ENCODE results near the gene CCDC157. TPM values are rescaled to one million over a fixed set of nuclear protein-coding genes. Genes with fewer than 3 reads are reported as not detected.
A peak's percentile ranks its signal among the peaks of the same experiment; 100 is the strongest.

The CCDC157 gene
- polyA plus RNA-seq, 1 experiment: 1.6 TPM

DNA sequence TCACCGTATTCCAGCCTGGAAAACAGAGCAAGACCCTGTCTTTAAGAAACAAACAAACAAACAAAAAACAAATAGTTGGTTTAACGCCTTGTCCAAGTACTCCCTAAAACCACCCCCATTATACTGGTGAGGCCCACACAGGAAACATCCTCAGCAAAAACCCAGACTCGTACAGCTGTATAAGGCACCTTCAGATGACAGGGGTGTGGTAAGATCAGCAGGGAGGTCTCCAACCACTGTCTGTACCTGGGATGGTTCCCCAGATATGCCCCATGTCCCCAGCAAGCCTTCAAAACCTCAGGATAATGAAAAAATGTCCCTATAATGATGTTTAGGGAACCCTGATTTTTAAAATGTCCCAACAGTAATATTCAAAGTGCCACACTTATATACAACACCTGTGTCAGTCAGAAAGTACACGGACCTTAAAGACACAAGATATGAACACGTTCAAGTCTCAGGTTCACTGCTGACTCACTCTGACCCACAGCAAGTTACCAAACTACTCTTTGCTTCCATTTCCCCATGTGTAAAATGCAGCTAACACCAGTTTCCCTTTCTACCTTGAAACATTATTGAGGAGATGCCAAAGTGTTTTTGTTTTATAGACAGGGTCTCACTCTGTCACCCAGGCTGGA is 9.4 kb upstream of the CCDC157 start:
- TF ChIP-seq, protein P1, sequence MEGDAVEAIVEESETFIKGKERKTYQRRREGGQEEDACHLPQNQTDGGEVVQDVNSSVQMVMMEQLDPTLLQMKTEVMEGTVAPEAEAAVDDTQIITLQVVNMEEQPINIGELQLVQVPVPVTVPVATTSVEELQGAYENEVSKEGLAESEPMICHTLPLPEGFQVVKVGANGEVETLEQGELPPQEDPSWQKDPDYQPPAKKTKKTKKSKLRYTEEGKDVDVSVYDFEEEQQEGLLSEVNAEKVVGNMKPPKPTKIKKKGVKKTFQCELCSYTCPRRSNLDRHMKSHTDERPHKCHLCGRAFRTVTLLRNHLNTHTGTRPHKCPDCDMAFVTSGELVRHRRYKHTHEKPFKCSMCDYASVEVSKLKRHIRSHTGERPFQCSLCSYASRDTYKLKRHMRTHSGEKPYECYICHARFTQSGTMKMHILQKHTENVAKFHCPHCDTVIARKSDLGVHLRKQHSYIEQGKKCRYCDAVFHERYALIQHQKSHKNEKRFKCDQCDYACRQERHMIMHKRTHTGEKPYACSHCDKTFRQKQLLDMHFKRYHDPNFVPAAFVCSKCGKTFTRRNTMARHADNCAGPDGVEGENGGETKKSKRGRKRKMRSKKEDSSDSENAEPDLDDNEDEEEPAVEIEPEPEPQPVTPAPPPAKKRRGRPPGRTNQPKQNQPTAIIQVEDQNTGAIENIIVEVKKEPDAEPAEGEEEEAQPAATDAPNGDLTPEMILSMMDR (IDR thresholded peaks at IDR 0.05; ENCODE audit: insufficient read depth, low read depth, low read length): no peak
- ChIA-PET CTCF (interaction anchor here (0.6 to 2.0 kb wide), 4 partner anchors 59 to 1027 kb away, joined by 3 to 5 read pairs (median 4); no protein-coding TSS in a partner anchor), POLR2A (no interaction called here)
- DNase-seq (ENCODE audit: low read depth): no peak
- H3K36me3 ChIP-seq (ENCODE audit: control insufficient read depth, insufficient read depth, low read length): peaks cover 33% of the 10 kb centered on the region
- H3K4me3 ChIP-seq (ENCODE audit: low read depth, low read length): no peak overlapping the region
- no peaks in the 10 kb centered on the region for H3K27me3 ChIP-seq (ENCODE audit: control insufficient read depth, insufficient read depth, low read length)

DNA sequence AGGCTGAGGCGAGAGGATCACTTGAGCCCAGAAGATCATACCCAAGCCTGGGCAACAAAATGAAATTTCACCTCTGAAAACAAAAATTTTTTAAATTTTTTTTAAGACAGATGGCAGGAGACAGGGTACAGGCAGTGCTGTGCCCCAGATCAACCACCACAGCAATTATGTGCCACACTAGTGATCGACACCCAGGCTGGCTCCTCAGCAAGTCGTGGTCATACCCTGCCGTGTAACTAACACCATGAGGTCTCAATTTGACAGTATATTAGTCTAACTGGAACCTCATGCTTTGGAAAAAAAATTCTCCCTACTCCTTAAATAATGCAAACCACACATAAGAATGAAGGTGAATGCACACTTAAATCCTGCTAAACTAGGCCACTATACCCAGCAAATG is 8.4 kb upstream of the CCDC157 start:
- no peak for DNase-seq (ENCODE audit: low read depth)
- Histone ChIP-seq H3K36me3 (ENCODE audit: control insufficient read depth, insufficient read depth, low read length) (peaks cover 32% of the 10 kb centered on the region), H3K4me3 (ENCODE audit: low read depth, low read length) (no peak overlapping the region), H3K27me3 (ENCODE audit: control insufficient read depth, insufficient read depth, low read length) (no peaks in the 10 kb centered on the region)
- ChIA-PET CTCF (interaction anchor here (0.7 to 2.0 kb wide), 4 partner anchors 58 to 157 kb away, joined by 3 to 5 read pairs (median 3); no protein-coding TSS in a partner anchor), POLR2A (no interaction called here)
- TF ChIP-seq, protein P1 (IDR thresholded peaks at IDR 0.05; ENCODE audit: insufficient read depth, low read depth, low read length): no peak

- CTCF ChIA-PET: interaction anchor here (0.7 to 2.0 kb wide), 4 partner anchors 58 to 158 kb away, joined by 3 to 5 read pairs (median 3); no protein-coding TSS in a partner anchor
- POLR2A ChIA-PET: no interaction called here
- Histone ChIP-seq H3K36me3 (ENCODE audit: control insufficient read depth, insufficient read depth, low read length) (peaks cover 32% of the 10 kb centered on the region), H3K27me3 (ENCODE audit: control insufficient read depth, insufficient read depth, low read length) (no peaks in the 10 kb centered on the region), H3K4me3 (ENCODE audit: low read depth, low read length) (no peak overlapping the region)
- peak; percentile 50 for DNase-seq (ENCODE audit: low read depth)
- TF ChIP-seq, protein P1 (IDR thresholded peaks at IDR 0.05; ENCODE audit: insufficient read depth, low read depth, low read length): no peak
Measured at GRCh38 chr22:30348809-30349208, 8.0 kb upstream of the CCDC157 start.

DNA sequence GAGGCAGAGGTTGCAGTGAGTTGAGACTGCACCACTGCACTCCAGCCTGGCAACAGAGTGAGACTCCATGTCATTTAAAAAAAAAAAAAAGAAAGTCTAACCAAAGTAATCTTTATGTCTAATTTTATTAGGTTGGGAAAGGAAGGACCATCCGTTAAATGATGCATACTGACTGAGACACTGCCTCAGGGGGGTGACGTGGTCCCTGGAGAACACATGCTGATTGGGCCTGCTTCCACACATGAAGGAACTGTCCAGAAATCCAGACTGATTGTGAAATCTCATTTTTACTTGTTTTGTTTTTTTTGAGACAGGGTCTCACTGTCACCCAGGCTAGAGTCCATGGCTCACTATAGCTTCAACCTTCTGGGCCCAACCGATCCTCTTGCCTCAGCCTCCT is 5.6 kb upstream of the CCDC157 start:
- ChIA-PET POLR2A (no interaction called here), CTCF (interaction anchor here (1.2 kb wide), 1 partner anchor 88 kb away, joined by 4 read pairs; no protein-coding TSS in a partner anchor)
- H3K27me3 ChIP-seq (ENCODE audit: control insufficient read depth, insufficient read depth, low read length): no peaks in the 10 kb centered on the region
- DNase-seq (ENCODE audit: low read depth): peak; percentile 62
- TF ChIP-seq, protein P1 (IDR thresholded peaks at IDR 0.05; ENCODE audit: insufficient read depth, low read depth, low read length): no peak
- no peak overlapping the region for H3K4me3 ChIP-seq (ENCODE audit: low read depth, low read length)
- peaks cover 15% of the 10 kb centered on the region for H3K36me3 ChIP-seq (ENCODE audit: control insufficient read depth, insufficient read depth, low read length)

- POLR2A ChIA-PET: interaction anchor here (0.6 kb wide), 1 partner anchor 18 kb away, joined by 3 read pairs; no protein-coding TSS in a partner anchor
- TF ChIP-seq, protein P1 (IDR thresholded peaks at IDR 0.05; ENCODE audit: insufficient read depth, low read depth, low read length): no peak
- no peaks in the 10 kb centered on the region for H3K27me3 ChIP-seq (ENCODE audit: control insufficient read depth, insufficient read depth, low read length)
- no peak for DNase-seq (ENCODE audit: low read depth)
- no peak overlapping the region for H3K4me3 ChIP-seq (ENCODE audit: low read depth, low read length)
- CTCF ChIA-PET: interaction anchor here (0.6 to 1.7 kb wide), 3 partner anchors 31 to 266 kb away, joined by 3 to 4 read pairs (median 3); partner anchors contain the start of gene RNF215
- peaks cover 14% of the 10 kb centered on the region for H3K36me3 ChIP-seq (ENCODE audit: control insufficient read depth, insufficient read depth, low read length)
Measured at GRCh38 chr22:30354644-30355043, 2.2 kb upstream of the CCDC157 start.

Data from BJ (cell line).